Natural killer cell (primary cell): ENCODE results near the gene MAPK8IP3. TPM values are rescaled to one million over a fixed set of nuclear protein-coding genes. Genes with fewer than 3 reads are reported as not detected.
"Not testable (repeated sequence)": the region's sequence is repeated elsewhere in the genome, so short reads cannot be mapped to it uniquely, and the experiment has no call there.

ENCODE experiments used
- ATAC-seq, 3 donors: fragments of 150-1000 bp in 2 of 3; fragments of 200-7000 bp in 1 of 3; cut with Tn5 transposase; 1 replicate in 1 of 3; 2 replicates in 2 of 3; pipeline ENCODE4 v1.10.0; 2021; ENCODE audit warnings: mild to moderate bottlenecking in 2 of 3, moderate library complexity in 2 of 3
- DNase-seq, 2 donors: peaks; one replicate each; pipeline versions ENCODE4 v3.0.0 to v3.0.0-alpha.2; 2013 to 2021; ENCODE audit warnings: mixed read lengths in 1 of 2
- H3K27ac ChIP-seq: one replicate; pipeline ENCODE4 v1.5.1; 2013; ENCODE audit warnings: mild to moderate bottlenecking, low read length
- H3K27me3 ChIP-seq: one replicate; pipeline ENCODE4 v1.6.1; 2013; ENCODE audit warnings: low read length; ENCODE audit not compliant: control insufficient read depth, insufficient read depth
- H3K36me3 ChIP-seq: one replicate; pipeline ENCODE4 v1.6.1; 2013; ENCODE audit warnings: low read length; ENCODE audit not compliant: control insufficient read depth, insufficient read depth
- H3K4me1 ChIP-seq: one replicate; pipeline ENCODE4 v1.6.1; 2013; ENCODE audit warnings: low read length; ENCODE audit not compliant: control insufficient read depth, insufficient read depth
- H3K4me3 ChIP-seq: one replicate; pipeline ENCODE4 v1.5.1; 2013; ENCODE audit warnings: low read length
- H3K9me3 ChIP-seq: one replicate; pipeline ENCODE4 v1.6.1; 2013; ENCODE audit warnings: low read length; ENCODE audit not compliant: control insufficient read depth, insufficient read depth
- H3K27ac Mint-ChIP-seq, 2 donors: one replicate each; pipeline ENCODE4 v1.8.0; 2022; ENCODE audit warnings: mild to moderate bottlenecking in 2 of 2, mixed read lengths in 2 of 2, moderate library complexity in 1 of 2
- H3K27me3 Mint-ChIP-seq, 2 donors: one replicate each; pipeline ENCODE4 v1.8.0; 2022; ENCODE audit warnings: low read depth in 2 of 2, mixed read lengths in 2 of 2
- H3K36me3 Mint-ChIP-seq: one replicate; pipeline ENCODE4 v1.8.0; 2022; ENCODE audit warnings: mixed read lengths
- H3K4me1 Mint-ChIP-seq, 2 donors: one replicate each; pipeline ENCODE4 v1.8.0; 2022; ENCODE audit warnings: mixed read lengths in 2 of 2
- H3K4me3 Mint-ChIP-seq: one replicate; pipeline ENCODE4 v1.8.0; 2022; ENCODE audit warnings: mild to moderate bottlenecking, moderate library complexity, mixed read lengths
- H3K9me3 Mint-ChIP-seq, 2 donors: one replicate each; pipeline ENCODE4 v1.8.0; 2022; ENCODE audit warnings: mixed read lengths in 2 of 2
- WGBS: methylation state at CpG from one replicate; pipeline ENCODE4 v1.1.7; 2013; ENCODE audit warnings: missing lambda C conversion rate; ENCODE audit not compliant: insufficient coverage; 5-methylcytosine and 5-hydroxymethylcytosine counted together
- intact Hi-C: fragments of 100-400 bp; cut with micrococcal nuclease; formaldehyde crosslinking; loops from one replicate; pipeline ENCODE4 v1.14.2; 2022
- total RNA-seq, 4 donors: library from RNA; stranded (reverse); fragments of 120-200 nt in 1 of 4; gene quantifications; one replicate each; pipeline versions ENCODE4 v1.2.3 to v1.2.4, GENCODE V29; 2013 to 2022
- TF ChIP-seq, protein P1 (sequence below): fragments of 200-600 bp; IDR thresholded peaks from one replicate; pipeline ENCODE4 v1.8.0; 2022; ENCODE audit warnings: antibody characterized with exemption

Gene MAPK8IP3
- total RNA-seq, 3 donors from 2014 or later (not counting 1 experiment from before 2014, with no cell fraction given): 272 to 291 (median 285) TPM

GRCh38 chr16:1793578-1794220, 87.7 kb downstream of the MAPK8IP3 start, which contains the start of gene IGFALS:
Gene IGFALS (minus strand): TSS chr16:1793705. CDS start chr16:1793652, 53 bp downstream.
- H3K4me3 ChIP-seq: no peak within 1 kb of the TSS
- H3K36me3 ChIP-seq: peaks cover 8% of the 10 kb centered on the region
- 91% methylated on average over 28 of the region's 28 CpGs for WGBS
- no peaks in the 10 kb centered on the region for H3K36me3 Mint-ChIP-seq
- H3K4me1 Mint-ChIP-seq: peaks cover 4 to 5% of the 10 kb centered on the region in 2 donors
- H3K9me3 Mint-ChIP-seq: no peaks in the 10 kb centered on the region
- H3K27ac Mint-ChIP-seq: no peak within 1 kb of the TSS
- intact Hi-C loops: no loop called here
- H3K4me1 ChIP-seq: no peaks in the 10 kb centered on the region
- peaks cover 4% of the 10 kb centered on the region for H3K9me3 ChIP-seq
- ATAC-seq (no peak), DNase-seq (no peak)
- no peaks in the 10 kb centered on the region for H3K27me3 ChIP-seq
- no peak within 1 kb of the TSS for H3K4me3 Mint-ChIP-seq
- no peak within 1 kb of the TSS for H3K27ac ChIP-seq
- H3K27me3 Mint-ChIP-seq: no peaks in the 10 kb centered on the region
- TF ChIP-seq, protein P1, sequence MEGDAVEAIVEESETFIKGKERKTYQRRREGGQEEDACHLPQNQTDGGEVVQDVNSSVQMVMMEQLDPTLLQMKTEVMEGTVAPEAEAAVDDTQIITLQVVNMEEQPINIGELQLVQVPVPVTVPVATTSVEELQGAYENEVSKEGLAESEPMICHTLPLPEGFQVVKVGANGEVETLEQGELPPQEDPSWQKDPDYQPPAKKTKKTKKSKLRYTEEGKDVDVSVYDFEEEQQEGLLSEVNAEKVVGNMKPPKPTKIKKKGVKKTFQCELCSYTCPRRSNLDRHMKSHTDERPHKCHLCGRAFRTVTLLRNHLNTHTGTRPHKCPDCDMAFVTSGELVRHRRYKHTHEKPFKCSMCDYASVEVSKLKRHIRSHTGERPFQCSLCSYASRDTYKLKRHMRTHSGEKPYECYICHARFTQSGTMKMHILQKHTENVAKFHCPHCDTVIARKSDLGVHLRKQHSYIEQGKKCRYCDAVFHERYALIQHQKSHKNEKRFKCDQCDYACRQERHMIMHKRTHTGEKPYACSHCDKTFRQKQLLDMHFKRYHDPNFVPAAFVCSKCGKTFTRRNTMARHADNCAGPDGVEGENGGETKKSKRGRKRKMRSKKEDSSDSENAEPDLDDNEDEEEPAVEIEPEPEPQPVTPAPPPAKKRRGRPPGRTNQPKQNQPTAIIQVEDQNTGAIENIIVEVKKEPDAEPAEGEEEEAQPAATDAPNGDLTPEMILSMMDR: no peak

DNA sequence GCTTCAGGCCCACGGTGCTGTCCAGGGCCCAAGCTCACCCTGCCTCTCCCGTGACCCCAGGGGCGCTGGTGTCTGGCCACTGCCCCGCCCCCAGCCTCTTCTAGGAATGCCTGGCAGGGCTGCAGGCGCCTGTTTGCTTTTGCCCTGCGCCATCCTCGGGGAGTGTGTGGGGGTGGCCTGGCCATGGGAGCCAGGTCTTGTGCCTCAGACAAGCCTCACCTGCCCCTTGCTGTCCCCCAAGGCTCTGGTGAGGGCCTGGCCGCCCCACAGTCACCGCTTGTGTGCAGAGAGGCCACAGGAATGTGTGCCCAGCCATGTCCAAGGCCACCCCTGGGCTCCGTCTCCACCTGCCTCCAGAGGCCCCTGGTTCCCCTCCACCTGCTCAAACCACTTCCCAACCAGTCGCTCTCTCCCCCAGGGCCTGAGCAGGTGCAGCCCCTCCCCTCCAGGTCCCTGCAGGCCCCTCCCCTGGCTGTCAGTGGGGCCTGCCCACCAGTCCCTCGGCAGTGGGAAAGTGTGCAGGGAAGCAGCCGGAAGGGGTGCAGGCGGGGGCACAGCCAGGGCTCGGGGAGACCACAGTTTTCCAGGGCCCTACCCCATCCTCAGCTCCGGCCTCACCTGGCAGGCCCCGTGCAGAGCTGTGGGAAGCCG, 88.4 kb downstream of the MAPK8IP3 start:
- ATAC-seq (no peak), DNase-seq (no peak)
- no peaks in the 10 kb centered on the region for H3K4me1 Mint-ChIP-seq
- 85% methylated on average over 18 of the region's 18 CpGs for WGBS
- Histone ChIP-seq H3K27me3 (no peaks in the 10 kb centered on the region), H3K36me3 (peaks cover 1% of the 10 kb centered on the region), H3K27ac (no peak overlapping the region), H3K4me3 (no peak overlapping the region), H3K4me1 (no peaks in the 10 kb centered on the region), H3K9me3 (peaks cover 4% of the 10 kb centered on the region)
- TF ChIP-seq, protein P1: no peak
- no peak overlapping the region for H3K27ac Mint-ChIP-seq
- H3K4me3 Mint-ChIP-seq: no peak overlapping the region
- no peaks in the 10 kb centered on the region for H3K9me3 Mint-ChIP-seq
- no peaks in the 10 kb centered on the region for H3K27me3 Mint-ChIP-seq
- H3K36me3 Mint-ChIP-seq: no peaks in the 10 kb centered on the region
- intact Hi-C loops: no loop called here

- Histone ChIP-seq H3K27ac (no peak overlapping the region), H3K36me3 (no peaks in the 10 kb centered on the region), H3K27me3 (no peaks in the 10 kb centered on the region), H3K9me3 (peaks cover 4% of the 10 kb centered on the region), H3K4me1 (no peaks in the 10 kb centered on the region), H3K4me3 (no peak overlapping the region)
- H3K4me1 Mint-ChIP-seq: no peaks in the 10 kb centered on the region
- H3K27ac Mint-ChIP-seq: no peak overlapping the region
- WGBS: 93% methylated on average over 32 of the region's 32 CpGs
- no peaks in the 10 kb centered on the region for H3K27me3 Mint-ChIP-seq
- TF ChIP-seq, protein P1: no peak
- intact Hi-C loops: no loop called here
- no peak for ATAC-seq
- H3K36me3 Mint-ChIP-seq: no peaks in the 10 kb centered on the region
- H3K9me3 Mint-ChIP-seq: no peaks in the 10 kb centered on the region
- DNase-seq: no peak
- no peak overlapping the region for H3K4me3 Mint-ChIP-seq
Measured at GRCh38 chr16:1794908-1795666, 89.1 kb downstream of the MAPK8IP3 start.

DNA sequence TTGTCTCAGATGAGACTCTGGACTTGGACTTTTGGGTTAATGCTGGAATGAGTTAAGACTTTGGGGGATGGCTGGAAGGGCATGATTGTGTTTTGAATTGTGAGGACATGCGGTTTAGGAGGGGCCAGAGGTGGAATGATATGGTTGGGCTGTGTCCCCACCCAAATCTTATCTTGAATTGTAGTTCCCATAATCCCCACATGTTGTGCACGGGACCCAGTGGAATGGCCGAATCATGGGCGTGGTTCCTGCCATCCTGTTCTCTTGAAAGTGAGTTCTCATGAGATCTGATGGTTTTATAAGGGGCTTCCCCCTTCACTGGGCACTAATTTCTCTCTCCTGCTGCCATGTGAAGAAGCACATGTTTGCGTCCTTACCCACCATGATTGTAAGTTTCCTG, 93.3 kb downstream of the MAPK8IP3 start:
- DNase-seq, H3K4me1 ChIP-seq, H3K9me3 Mint-ChIP-seq, H3K27me3 Mint-ChIP-seq, intact Hi-C loops, H3K4me3 ChIP-seq, H3K27ac Mint-ChIP-seq, H3K9me3 ChIP-seq, H3K4me3 Mint-ChIP-seq, H3K36me3 ChIP-seq, H3K4me1 Mint-ChIP-seq, H3K36me3 Mint-ChIP-seq, ATAC-seq, H3K27ac ChIP-seq, H3K27me3 ChIP-seq: not testable (repeated sequence)
- WGBS: 90% methylated on average over 5 of the region's 5 CpGs
